HG02840 (cell line): Measurements from ENCODE around the gene EPHB1.

Experiments used
- ATAC-seq: cut with Tn5 transposase; IDR thresholded peaks from one replicate; pipeline ENCODE4 v1.9.1; 2021; ENCODE audit warnings: mild to moderate bottlenecking, moderate library complexity, moderate number of reproducible peaks; ENCODE audit not compliant: unreplicated experiment, low FRiP score

Gene EPHB1

DNA sequence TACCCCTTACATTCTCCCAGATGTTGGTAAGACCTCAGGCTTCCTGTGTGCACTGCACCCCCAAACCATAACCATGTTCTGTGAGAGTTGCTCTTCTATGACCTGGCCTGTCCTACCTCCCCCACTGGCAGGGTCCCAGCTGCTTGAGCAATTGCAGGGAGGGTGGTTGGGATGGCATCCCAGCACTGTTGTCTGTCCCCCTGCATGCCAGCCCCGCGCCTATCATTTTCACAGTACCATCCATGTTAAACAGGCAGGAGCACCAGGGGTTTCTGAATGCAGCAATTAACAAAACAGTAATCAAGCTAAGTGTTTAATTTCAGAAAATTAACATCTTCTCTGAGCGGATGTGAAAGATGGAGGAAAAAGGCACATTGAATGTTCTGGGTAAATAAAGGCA, 345.5 kb downstream of the EPHB1 start:
- ATAC-seq, result no peak

DNA sequence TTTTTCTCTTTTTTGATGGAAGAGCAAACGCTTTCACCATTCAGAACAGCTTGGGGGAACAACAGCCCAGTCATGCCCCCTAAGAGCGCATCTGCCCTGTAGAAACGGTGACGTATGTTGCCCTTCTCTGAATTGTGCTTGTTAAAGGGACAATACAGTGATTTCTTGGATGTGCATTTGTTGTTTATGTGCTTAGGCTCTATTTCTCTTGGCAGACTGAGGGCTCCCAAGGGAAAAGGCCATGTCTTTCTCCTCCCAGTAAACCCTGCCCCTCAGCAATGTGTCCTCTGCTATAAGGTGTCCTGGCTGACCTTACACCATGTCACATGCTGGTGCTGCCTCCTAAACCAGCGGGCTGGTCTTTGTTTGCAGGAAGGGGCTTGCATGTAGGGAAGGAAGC, 346.1 kb downstream of the EPHB1 start:
- no peak for ATAC-seq

DNA sequence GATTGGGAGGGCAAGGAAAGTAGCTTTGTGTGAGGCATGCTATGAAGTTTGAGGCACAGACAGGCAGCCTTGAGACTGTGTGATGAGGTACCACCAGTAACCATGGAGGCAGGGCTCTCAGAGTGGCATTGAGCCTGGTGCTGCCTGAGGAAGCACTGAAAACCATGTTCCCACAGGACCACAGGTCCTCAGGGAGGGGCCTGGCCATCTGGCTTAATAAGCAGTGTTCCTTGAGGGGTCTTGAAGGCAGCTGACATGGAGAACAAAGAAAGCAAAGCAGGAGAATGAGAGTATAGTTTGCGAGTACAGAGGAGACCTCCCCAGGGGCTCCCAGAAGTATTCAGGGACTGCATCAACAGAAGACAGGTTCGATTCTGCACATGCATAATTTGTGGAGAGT, 346.6 kb downstream of the EPHB1 start:
- ATAC-seq, result no peak

DNA sequence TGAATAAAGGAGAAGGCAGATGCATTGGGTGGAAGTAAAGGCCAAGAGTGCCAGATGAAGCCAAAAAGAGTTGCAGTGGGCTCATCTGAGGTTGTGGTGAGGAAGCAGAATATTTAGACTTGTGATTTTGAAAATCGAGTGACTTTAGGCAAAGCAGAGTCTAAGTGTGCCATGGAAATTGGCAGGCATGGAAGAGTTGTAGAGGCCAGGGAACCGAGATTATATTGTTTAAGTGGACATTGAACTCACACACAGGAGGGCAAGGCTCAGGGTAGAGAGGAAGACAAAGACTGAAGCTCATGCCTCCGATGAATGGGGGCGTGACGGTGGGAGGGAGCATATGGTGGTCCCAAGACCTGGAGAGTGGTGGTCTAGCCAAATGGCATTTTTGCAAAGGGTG, 347.5 kb downstream of the EPHB1 start:
- no peak for ATAC-seq

DNA sequence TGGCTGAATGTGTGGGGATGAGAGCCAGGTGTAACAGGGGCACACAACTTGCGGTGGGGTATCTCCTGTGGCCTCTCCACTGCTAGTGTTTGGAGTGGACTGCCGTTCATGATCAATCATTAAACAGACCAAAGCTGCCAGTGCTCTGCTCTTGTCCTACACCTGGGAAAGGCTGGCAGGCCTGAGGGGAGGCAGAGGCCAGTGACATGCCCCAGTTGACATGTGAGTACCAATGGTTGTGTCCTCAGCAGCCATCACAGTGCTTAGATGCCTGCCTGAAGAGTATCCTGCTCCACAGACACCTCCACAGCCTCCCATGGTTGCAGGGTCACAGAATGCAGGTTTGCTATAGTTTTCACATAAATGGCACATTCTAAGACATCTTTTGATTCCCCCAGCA, 348.4 kb downstream of the EPHB1 start:
- ATAC-seq, result no peak

DNA sequence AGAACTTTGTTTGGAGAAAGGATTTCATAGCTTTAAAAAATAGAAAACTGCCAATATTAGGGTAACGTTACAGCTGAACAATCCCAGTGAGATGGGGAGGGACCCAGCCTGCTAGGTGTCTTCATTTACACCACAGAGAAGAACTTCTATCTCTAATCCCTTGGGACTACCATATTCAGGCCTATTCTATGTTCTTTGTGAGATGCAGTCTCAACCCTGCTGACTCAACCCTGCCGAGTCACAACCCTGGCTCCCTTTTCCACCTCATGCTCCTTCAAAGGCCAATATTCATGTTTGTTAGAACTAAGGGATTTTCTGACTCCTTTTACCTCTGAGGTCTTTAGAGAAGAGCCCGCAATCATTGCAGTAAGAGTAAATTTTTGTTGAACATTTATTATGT, 350.5 kb downstream of the EPHB1 start:
- no peak for ATAC-seq

DNA sequence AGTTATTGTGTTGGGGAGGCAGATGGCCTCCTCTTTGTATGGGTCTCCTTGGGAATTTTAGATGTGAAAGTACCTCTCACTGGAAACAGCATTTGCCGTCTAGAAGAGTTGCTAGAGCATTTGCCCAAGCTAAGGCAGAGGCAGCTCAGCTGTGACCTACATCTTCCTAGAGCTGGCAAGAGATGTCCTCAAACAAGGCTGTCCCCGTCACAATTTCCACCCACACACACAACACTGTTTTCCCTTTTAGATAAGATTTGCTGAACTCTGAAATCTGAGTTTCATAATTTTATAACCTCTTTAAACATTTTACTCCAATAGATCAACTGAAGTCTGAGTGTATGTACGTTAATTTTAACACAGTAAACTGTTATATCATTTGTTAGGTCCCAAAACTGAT, 352.6 kb downstream of the EPHB1 start:
- ATAC-seq, result no peak

DNA sequence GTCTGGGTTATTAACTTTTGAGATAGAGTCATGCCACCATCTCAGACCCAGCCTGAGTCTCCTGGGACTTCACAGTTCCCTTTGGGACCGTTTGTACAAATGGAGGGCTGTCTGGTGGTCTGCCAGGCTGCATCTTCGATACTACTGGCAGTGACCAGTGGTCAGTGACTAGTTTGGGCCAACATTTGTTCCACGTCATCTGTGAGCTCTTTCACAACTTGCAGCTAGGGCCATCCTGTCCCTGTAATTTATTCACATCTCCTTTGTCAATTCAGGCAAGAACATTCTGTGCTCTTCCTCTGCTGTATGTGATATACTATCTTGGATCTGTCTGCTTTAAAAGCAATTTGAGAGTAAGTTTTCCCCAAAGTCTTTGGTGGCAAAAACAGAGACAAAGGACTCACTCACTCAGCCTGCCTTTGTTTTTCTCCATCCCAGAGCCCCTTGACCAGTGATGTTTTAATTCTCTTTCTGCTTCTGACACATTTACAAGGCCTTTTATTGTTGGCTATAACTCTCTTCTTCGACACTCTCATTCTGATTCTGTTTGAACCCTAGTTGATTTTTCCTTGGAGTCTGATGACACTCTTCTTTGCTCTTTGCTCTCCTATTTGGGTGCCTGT, 353.4 kb downstream of the EPHB1 start:
- ATAC-seq, result no peak

DNA sequence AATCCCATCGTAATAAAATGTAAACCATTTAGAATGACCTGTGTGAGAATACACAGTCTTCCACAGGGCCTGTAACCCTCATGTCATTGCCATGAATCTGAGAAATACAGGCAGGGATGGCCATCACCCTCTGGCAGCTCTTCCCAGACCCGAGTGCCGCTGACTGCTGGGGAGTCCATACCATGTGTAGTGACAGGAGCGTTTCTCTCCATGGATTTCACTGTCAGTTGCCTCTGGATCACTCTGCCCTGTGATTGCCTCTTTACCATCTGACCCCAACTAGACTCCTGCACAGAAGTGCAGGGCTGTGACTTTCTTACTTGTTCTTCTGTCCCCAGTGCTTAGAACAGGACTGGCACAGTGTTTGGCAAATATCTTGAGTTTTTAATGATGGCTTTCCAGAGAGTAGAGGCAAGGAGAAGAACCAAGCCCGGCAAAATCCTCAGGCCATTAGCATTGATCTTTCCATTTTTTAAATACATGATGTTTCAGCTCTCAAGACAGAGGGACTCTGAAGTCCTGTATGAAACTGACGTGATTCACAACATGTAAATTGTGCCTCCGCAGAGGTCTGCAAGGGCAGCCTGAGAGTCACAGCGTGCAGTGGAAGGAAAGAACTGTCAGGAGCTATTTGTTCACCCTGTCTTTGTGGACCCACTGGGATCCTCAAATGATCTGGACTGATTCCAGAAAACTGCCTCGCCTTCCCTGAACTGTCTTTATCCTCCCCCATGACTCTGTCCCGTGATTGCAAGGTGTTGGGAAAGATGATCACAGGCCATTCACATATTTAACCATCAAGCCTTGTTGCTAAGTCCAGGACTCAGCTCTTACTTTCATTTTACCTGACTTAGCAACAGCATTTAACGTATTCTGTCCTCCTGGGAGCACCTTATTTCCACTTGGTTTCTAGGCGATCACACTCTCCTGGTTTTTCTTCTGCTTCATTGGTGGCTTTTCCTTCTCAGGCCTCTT, 354.9 kb downstream of the EPHB1 start:
- no peak for ATAC-seq

DNA sequence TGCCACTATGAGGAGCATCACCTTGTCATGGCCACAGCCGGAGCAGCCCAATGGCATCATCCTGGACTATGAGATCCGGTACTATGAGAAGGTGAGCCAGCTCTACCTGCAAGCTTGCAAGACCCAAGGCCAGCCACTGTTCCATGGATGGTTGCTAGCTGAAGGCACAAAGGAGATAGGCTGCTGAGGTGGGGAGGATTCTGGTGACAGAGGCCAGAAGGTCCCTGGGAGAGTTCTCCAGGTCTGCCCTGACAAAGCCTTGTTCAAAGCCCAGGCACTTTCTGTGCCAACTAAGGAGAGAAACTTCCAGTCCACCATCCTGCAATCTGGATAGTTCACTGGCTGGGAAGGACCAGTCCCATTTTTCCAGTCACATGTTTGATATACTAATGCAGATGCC, 359.1 kb downstream of the EPHB1 start:
- ATAC-seq, result no peak

DNA sequence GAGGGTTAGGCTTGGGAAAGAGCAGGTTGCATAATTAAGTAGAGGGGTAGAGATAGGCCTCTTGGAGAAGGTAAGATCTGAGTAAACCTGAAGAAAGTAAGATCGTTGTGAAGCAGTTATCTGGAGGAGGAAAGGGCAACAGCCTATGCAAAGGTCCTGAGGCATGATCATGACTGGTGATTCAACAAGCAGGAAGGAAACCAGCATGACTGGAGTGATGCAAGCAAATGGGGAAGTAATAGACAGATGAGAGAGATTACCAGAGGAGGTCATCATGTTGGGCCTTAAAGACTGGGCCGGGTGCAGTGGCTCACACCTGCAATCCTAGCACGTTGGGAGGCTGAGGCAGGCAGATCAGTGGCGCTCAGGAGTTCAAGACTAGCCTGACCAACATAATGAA, 360.2 kb downstream of the EPHB1 start:
- no peak for ATAC-seq

DNA sequence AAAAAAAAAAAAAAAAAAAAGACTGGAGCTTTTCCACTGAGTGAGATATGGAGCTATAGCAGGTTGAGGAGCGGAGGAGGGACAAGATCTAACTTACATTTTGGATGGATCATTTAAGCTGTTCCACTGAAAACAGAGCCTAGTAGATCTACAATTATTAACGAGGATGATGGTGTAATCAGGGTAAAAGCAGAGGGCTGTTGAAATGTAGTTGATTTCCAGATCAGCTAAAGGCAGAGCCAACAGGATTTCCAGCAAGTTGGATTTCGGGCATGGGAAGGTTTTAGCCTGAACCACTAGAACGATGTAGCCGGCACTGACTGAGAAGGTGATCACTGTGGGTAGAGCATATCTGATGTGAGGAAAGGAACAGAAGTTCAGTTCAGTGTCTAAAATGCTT, 360.7 kb downstream of the EPHB1 start:
- no peak for ATAC-seq

DNA sequence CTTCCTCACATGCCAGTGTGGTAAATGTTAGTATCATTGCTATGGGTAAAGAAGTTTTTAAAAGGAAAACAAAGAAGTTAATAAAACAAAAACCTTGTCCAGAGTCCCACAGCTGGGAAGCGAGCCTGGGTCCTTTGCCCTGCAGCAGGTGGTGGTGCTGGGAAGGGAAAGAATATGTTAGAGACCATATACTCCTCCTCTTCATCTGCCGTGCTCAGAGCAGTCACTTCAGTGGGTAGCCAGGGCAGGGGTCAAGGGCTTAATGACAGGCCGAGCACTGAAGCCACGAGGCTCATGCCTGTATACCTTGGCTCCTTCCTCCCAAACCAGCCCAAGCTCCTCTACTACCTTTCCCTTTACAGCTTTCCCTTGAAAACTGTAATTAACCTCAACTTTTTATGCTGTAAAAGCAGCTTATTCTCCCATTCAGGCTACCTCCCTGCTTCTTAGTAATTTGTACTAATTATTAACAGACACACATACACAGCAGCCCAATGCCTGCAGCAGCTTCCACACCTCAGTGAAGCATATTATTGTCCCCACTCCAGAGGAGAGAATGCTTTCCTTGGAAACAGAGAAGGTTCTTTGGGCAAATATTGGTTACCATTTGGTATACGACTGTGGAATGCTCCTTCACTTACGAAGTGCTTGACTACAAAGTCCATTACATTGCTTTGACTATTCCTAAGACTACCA, 362.1 kb downstream of the EPHB1 start:
- no peak for ATAC-seq

DNA sequence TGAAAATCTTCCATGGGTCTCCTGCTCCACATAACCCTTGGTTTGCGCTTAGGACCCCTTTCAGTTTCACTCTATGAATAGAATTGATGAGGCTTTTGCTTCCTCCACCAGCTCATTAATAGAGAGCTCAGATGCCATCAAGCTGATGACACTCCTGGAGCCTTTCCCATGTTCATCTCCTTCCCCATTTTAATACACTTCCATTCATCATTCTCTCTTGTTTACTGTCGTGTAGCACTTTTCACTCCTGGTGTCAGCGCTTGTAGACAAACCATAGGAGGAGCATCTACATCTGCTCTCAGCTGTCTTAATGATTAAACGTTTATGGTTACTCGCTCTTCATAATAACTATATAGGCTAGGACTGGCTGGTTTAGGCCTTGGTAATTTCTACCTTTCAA, 363.5 kb downstream of the EPHB1 start:
- ATAC-seq, result no peak

DNA sequence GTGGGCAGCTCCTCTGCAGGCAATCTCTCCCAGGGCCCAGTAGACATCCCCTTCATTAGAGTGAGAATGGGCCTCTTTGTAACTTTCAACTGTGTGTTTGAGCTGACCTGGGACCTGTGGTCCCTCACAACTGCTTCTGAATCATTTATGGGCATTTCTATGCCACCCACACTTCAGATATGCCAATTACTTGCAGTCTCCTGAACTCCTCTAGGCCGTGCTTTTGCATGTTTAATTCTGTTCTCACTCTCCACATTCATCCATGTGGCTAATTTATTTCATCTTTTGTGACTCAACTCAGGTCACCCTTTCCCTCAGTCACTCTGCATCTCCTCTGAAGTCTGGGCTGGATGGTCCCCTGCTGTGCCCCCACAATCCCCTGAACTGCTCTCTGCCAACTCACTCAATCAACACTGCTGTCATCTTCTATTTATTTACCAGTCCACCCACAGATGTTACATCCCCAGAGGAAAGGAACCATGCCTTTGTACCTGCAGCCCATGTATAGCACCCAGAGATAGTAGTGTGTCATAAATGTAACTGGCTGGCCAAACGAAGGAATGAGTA, 364.7 kb downstream of the EPHB1 start:
- no peak for ATAC-seq

DNA sequence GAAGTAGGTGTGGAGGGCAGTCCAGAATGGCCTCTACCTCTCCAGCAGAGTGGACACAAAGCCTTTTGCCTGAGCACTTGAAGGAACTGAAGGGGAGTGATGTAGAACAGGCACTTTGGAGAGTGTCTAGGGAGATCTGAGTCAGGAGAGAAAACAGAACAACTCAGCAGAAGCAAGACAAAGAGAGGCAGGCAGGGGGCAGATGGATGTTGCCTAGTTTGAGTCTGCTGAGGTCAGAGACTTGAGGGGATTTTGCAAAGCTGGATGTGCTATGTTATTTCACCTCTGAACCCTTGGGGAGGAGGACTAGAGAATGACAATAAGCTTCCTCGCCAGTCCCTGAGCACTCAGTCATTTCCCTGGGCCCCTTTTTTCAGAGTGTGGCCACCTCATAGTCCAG, 366.4 kb downstream of the EPHB1 start:
- ATAC-seq, result no peak

DNA sequence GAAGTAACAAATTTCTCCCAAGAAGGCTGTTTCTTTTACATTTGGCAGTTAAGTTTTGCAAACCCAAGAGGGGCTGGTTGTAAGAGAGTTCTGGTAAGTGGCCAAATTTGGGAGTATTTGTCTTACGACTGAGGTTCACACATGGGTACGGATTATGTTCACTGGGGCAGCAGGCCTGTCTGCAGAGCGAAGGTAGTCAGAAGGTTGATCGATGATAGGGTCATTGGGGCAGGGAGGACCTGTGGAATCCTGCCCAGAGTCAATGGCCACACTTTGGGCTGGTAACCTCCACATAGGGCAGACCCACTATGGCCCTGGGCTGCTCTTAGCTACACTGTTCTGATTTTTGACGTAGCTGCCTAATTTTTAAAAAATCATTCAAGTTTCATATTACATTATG, 368.6 kb downstream of the EPHB1 start:
- ATAC-seq, result no peak

DNA sequence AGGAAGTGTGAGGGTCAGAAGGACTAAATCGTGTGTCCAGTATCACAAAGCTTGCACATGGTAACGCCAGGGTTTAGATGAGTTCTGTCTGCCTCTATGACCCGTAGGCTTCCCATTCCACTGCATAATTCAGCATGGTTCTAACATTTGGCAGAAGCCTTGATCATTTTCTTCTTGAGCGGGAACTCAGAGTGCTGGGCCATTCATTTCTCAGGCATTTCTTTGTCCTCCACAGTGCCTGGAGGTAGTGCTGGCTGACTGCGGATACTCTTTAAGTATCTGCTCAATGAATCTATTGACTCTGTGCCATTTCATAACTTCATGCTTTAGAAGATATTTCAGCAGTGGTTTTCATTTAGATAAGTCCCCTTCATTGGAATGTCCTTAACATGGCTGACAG, 370.2 kb downstream of the EPHB1 start:
- ATAC-seq, result no peak

DNA sequence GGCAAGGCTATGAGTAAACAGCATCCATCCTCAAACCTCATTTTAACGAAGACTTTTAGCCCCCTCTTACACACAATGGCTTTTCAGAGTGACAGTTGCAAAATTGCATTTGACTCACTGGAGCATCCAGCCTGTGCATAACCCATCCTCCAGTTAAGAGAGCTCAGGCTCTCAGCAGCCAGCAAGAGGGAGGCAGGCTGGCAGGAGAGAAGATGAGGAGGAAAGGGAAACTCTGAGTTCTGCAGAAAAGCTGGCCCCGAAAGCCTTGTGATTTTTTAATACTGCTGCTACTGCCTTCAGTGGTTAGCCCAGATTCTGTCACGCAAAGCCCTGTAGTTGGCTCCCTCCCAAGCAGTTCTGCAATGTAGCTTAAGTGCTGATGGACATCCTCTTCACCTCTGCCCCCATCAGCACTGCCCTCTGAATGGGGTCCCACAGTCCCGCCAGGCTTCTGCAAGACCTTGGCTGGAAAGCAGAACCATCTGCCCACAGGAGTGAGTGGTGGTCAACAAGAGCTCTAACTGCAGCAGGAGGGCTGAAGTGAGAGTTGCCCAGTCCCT, 371.3 kb downstream of the EPHB1 start:
- ATAC-seq, result no peak

DNA sequence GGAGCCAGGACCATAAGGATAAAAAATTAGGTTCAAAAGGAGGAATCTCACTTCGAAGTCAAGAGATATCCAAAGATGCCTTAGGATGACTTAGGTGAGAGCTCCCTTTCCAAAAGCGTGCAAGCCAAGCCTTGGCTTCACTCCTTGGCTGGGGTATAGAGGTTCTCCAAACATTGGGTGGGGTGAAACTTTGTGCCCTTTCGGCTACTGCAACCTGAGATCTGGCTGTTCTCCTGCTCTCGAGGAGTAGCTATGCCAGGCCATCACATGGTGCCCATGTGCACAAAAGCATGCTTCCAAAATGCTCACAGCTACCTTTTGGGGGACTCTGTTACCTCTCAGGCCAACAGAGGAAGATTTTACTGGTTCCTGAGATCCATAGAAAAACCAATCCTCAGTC, 373.8 kb downstream of the EPHB1 start:
- ATAC-seq, result no peak

DNA sequence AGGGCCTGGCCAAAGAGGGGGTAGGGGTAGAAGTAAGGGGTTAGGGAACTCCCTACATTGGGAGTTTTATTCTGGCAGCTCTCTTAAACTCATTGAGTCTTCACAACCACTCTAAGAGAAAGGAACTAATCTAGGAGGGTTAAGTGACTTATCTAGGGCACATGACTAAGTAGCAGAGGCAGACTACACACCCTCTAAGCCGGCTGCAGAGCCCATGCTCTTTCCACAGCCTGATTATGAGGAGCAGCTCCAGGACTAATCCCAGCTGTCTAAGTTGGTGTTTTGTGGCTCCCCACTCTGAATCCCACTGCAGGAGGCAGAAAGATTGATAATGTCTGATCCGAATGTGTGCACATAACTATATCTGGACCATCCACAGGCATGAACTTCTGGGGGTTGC, 374.6 kb downstream of the EPHB1 start:
- no peak for ATAC-seq
